ENCODE measurements around the gene KAT6B.

The KAT6B gene

DNA sequence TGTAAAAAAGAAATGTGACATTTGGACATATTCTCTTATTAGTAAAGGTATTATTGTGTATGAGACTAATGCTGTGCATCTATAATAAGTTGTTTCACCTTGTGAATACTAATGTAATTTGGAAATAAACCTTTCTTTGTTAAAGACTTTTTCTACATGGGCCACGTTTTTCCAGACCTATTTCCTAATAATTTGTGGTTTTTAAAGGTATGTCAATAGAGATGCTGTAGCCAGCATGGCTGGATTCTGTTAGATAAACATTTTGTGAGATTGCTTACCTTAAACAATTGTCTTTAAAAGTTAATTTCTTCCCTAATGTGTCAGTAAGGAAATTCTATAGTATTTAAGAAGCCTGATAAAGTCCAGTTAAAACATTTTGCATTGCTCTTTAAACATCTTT lies 56.0 kb downstream of the KAT6B start:
- TF ChIP-seq SIN3A (IDR thresholded peaks at IDR 0.05; ENCODE audit: borderline replicate concordance, insufficient read depth, low read length) (no peak), TAF1 (IDR thresholded peaks at IDR 0.05; ENCODE audit: borderline replicate concordance, insufficient read depth, low read length) (no peak), FOXP2 (optimal IDR thresholded peaks at IDR 0.05; ENCODE audit: borderline replicate concordance, extremely low read depth, extremely low read length, insufficient read depth) (no peak), POLR2AphosphoS5 (IDR thresholded peaks at IDR 0.05; ENCODE audit: low read depth, low read length) (no peak)
- TF ChIP-seq, protein P1, sequence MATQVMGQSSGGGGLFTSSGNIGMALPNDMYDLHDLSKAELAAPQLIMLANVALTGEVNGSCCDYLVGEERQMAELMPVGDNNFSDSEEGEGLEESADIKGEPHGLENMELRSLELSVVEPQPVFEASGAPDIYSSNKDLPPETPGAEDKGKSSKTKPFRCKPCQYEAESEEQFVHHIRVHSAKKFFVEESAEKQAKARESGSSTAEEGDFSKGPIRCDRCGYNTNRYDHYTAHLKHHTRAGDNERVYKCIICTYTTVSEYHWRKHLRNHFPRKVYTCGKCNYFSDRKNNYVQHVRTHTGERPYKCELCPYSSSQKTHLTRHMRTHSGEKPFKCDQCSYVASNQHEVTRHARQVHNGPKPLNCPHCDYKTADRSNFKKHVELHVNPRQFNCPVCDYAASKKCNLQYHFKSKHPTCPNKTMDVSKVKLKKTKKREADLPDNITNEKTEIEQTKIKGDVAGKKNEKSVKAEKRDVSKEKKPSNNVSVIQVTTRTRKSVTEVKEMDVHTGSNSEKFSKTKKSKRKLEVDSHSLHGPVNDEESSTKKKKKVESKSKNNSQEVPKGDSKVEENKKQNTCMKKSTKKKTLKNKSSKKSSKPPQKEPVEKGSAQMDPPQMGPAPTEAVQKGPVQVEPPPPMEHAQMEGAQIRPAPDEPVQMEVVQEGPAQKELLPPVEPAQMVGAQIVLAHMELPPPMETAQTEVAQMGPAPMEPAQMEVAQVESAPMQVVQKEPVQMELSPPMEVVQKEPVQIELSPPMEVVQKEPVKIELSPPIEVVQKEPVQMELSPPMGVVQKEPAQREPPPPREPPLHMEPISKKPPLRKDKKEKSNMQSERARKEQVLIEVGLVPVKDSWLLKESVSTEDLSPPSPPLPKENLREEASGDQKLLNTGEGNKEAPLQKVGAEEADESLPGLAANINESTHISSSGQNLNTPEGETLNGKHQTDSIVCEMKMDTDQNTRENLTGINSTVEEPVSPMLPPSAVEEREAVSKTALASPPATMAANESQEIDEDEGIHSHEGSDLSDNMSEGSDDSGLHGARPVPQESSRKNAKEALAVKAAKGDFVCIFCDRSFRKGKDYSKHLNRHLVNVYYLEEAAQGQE (IDR thresholded peaks at IDR 0.05; ENCODE audit: insufficient read depth in 1 of 2, low read depth in 2 of 2, low read length in 2 of 2) = no peak

DNA sequence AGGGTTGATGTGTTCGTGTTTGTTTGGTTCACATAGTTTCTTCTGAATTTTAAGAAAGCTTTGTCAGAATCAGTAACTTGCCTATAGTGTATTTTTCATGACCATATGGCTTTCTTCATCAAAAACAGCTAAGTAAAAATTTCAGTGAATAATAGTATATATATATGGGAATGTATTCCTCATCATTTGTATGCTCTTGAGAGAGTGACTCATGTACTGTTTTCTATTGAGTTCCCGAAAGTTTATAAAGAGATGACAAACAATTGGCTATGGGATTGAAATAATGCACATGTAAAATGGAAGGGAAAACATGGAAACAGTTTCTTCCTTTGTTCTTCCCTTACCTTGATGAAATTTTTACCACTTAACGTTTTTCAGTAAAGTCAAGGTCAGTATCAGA lies 56.4 kb downstream of the KAT6B start:
- TF ChIP-seq TAF1 (IDR thresholded peaks at IDR 0.05; ENCODE audit: borderline replicate concordance, insufficient read depth, low read length) (no peak), FOXP2 (optimal IDR thresholded peaks at IDR 0.05; ENCODE audit: borderline replicate concordance, extremely low read depth, extremely low read length, insufficient read depth) (no peak), SIN3A (IDR thresholded peaks at IDR 0.05; ENCODE audit: borderline replicate concordance, insufficient read depth, low read length) (no peak), POLR2AphosphoS5 (IDR thresholded peaks at IDR 0.05; ENCODE audit: low read depth, low read length) (no peak)
- TF ChIP-seq, protein P1 (IDR thresholded peaks at IDR 0.05; ENCODE audit: insufficient read depth in 1 of 2, low read depth in 2 of 2, low read length in 2 of 2) = no peak

DNA sequence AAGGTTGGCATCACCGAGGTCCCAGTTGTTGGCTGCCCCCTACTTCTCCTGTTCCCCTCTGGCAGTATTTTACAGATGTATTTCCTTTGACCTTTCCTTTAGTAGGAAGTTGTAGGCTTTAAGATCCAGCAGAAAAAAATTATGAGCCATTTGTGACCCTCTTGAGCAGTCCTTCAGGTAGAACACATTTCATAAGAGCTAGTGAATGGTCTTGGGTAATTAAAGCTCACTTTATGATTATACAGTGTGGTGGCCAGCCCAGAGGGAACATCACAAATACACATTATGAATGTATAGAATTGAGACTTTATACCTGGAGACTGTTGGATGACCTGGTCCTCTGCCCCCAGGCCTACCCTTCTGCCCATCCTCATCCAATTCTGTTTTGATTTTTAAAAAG lies 57.0 kb downstream of the KAT6B start:
- TF ChIP-seq SIN3A (IDR thresholded peaks at IDR 0.05; ENCODE audit: borderline replicate concordance, insufficient read depth, low read length) (no peak), POLR2AphosphoS5 (IDR thresholded peaks at IDR 0.05; ENCODE audit: low read depth, low read length) (no peak), TAF1 (IDR thresholded peaks at IDR 0.05; ENCODE audit: borderline replicate concordance, insufficient read depth, low read length) (no peak), FOXP2 (optimal IDR thresholded peaks at IDR 0.05; ENCODE audit: borderline replicate concordance, extremely low read depth, extremely low read length, insufficient read depth) (no peak)
- TF ChIP-seq, protein P1 (IDR thresholded peaks at IDR 0.05; ENCODE audit: insufficient read depth in 1 of 2, low read depth in 2 of 2, low read length in 2 of 2) = no peak

DNA sequence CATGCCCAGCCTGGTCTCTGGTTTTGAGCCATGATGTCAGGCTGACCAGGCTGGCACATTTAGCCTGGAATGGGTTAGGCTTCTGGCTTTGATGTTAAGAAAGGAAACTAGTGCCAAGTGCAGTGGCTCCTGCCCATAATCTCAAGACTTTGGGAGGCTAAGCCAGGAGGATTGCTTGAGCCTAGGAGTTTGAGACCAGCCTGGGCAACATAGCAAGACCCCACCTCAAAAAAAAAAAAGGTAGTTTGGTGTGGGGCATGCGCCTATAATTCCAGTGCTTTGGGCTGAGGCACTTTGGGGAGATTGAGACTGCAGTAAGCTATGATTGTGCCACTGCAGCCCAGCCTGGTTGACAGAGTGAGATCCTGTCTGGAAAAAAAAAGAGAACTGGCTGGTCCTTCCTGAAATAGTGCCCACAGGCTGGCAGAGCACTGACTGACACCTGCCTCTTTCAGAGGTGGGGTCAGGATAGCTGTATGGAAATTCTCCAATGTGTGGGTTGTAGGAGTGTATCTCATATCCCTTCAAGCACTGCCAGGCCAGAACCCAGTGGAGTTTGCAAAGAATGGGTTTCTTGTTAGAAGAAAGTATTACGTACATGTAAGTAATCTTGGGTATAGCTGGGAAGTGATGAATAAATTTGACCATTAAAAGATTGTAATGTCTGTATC lies 61.3 kb downstream of the KAT6B start:
- TF ChIP-seq FOXP2 (optimal IDR thresholded peaks at IDR 0.05; ENCODE audit: borderline replicate concordance, extremely low read depth, extremely low read length, insufficient read depth) (no peak), TAF1 (IDR thresholded peaks at IDR 0.05; ENCODE audit: borderline replicate concordance, insufficient read depth, low read length) (no peak), POLR2AphosphoS5 (IDR thresholded peaks at IDR 0.05; ENCODE audit: low read depth, low read length) (no peak), SIN3A (IDR thresholded peaks at IDR 0.05; ENCODE audit: borderline replicate concordance, insufficient read depth, low read length) (no peak)

DNA sequence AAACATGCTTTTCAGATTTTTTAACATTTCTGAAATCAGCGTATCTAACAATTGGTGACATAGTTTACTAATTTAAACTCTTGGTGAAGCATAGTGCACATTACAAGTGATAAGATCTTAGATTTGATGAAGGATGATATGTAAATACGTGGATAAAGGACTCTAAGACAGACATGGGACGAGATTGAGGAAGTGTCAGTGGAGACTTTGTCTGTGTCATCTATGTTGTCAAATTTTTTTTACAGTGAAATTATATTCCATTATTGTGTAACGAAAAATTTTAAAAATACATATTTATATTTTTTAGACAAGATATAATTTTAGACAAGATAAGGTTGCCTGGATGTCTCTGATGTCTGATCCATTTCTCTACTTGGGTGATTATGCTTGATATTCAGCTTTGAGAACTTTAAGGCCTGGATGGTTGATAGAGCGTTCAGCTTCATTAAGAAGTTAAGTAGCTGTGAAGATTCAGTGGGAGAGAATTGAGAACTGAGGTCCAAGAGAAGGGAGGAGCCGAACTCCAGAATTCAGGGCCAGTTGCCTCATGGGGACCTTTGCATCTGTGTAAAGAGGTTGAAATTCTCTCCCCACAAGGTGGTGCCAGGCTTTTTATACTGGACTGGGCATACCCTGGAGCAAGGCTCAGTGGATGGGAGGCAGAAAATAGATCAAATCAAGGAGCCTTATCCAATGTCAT lies 62.7 kb downstream of the KAT6B start:
- no peak for TF ChIP-seq SIN3A (IDR thresholded peaks at IDR 0.05; ENCODE audit: borderline replicate concordance, insufficient read depth, low read length)
- no peak for TF ChIP-seq POLR2AphosphoS5 (IDR thresholded peaks at IDR 0.05; ENCODE audit: low read depth, low read length)
- TF ChIP-seq, protein P1 (IDR thresholded peaks at IDR 0.05; ENCODE audit: insufficient read depth in 1 of 2, low read depth in 2 of 2, low read length in 2 of 2) = no peak
- no peak for TF ChIP-seq TAF1 (IDR thresholded peaks at IDR 0.05; ENCODE audit: borderline replicate concordance, insufficient read depth, low read length)
- TF ChIP-seq FOXP2 (optimal IDR thresholded peaks at IDR 0.05; ENCODE audit: borderline replicate concordance, extremely low read depth, extremely low read length, insufficient read depth) = no peak
